Measurements from ENCODE around the gene CEBPA.

GRCh38 chr19:33332248-33332647 is 29.9 kb upstream of the CEBPA start:
- no peak for TF ChIP-seq CTCF (IDR thresholded peaks at IDR 0.05)
- no peak for TF ChIP-seq POLR2A (IDR thresholded peaks at IDR 0.05)
